ENCODE data around the gene NMUR2.

The NMUR2 gene

DNA sequence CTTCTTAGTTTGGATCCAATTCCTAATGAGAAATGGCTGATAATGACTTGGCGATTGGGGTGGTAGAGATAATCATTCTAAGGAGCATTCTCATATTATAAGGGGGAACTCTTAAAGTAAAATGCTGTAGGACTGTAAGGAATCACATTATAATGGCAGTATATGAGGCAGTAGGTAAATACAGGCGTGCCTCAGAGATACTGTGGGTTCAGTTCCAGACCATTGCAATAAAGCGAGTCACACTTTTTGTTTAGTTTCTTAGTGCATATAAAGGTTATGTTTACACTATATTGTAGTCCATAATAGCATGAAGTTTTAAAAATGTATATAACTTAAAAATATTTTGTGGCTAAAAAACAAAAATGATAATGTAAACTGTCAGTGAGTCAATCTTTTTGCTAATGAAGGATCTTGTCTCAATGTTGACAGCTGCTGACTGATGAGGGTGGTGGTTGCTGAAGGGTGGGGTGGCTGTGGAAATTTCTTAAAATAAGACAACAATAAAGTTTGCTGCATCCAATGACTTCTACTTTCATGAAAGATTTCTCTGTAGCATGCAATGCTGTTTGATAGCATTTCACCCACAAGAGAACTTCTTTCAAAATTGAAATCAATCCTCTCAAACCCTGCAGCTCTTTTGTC lies 15.8 kb downstream of the NMUR2 start:
- Histone ChIP-seq H4K20me1 (ENCODE audit: control insufficient read depth, insufficient read depth, low read depth, low read length) (no peaks in the 10 kb centered on the region), H3K36me3 (ENCODE audit: control insufficient read depth, low read length) (no peaks in the 10 kb centered on the region), H3K4me3 (ENCODE audit: low read length) (no peak overlapping the region), H3K4me1 (ENCODE audit: control insufficient read depth, low read length) (no peaks in the 10 kb centered on the region), H3K9me3 (ENCODE audit: control insufficient read depth, insufficient read depth, low read length) (no peaks in the 10 kb centered on the region), H3K27me3 (ENCODE audit: control insufficient read depth, low read length) (no peaks in the 10 kb centered on the region), H3K4me2 (ENCODE audit: low read length) (no peak overlapping the region), H3K79me2 (ENCODE audit: control insufficient read depth, low read length) (no peaks in the 10 kb centered on the region), H3K27ac (ENCODE audit: low read depth, low read length) (no peak overlapping the region), H3K9me2 (replicated peaks; ENCODE audit: control insufficient read depth, low read length) (no peaks in the 10 kb centered on the region), H3F3A (ENCODE audit: control insufficient read depth, insufficient read depth) (no peaks in the 10 kb centered on the region)
- TF ChIP-seq, protein P1, sequence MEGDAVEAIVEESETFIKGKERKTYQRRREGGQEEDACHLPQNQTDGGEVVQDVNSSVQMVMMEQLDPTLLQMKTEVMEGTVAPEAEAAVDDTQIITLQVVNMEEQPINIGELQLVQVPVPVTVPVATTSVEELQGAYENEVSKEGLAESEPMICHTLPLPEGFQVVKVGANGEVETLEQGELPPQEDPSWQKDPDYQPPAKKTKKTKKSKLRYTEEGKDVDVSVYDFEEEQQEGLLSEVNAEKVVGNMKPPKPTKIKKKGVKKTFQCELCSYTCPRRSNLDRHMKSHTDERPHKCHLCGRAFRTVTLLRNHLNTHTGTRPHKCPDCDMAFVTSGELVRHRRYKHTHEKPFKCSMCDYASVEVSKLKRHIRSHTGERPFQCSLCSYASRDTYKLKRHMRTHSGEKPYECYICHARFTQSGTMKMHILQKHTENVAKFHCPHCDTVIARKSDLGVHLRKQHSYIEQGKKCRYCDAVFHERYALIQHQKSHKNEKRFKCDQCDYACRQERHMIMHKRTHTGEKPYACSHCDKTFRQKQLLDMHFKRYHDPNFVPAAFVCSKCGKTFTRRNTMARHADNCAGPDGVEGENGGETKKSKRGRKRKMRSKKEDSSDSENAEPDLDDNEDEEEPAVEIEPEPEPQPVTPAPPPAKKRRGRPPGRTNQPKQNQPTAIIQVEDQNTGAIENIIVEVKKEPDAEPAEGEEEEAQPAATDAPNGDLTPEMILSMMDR (IDR thresholded peaks at IDR 0.05; ENCODE audit: low read depth, low read length, poor library complexity, severe bottlenecking) = no peak
- TF ChIP-seq EZH2phosphoT487 (IDR thresholded peaks at IDR 0.05; ENCODE audit: borderline replicate concordance, low read length) = no peak

DNA sequence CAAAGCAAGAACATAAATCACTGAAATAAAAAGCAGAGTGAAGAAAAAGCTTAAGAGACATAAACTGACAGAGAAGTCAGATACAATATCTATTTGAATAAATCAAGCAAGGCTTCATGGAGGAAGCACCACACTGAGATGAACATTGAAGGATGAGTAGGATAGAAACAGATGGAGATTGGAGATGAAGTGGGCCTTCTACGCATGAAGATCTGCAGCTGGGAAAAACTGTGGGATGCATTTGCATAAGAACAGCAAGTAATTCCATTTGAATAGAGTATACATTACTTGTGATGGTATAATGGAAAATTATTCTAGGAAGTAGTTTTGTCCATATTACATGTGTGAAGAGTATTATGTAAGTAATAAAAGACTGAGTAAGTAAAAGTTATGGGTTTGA lies 16.5 kb downstream of the NMUR2 start:
- Histone ChIP-seq H3K27ac (ENCODE audit: low read depth, low read length) (no peak overlapping the region), H3K4me2 (ENCODE audit: low read length) (no peak overlapping the region), H3K79me2 (ENCODE audit: control insufficient read depth, low read length) (no peaks in the 10 kb centered on the region), H3K27me3 (ENCODE audit: control insufficient read depth, low read length) (no peaks in the 10 kb centered on the region), H3K9me2 (replicated peaks; ENCODE audit: control insufficient read depth, low read length) (no peaks in the 10 kb centered on the region), H3F3A (ENCODE audit: control insufficient read depth, insufficient read depth) (no peaks in the 10 kb centered on the region), H3K9me3 (ENCODE audit: control insufficient read depth, insufficient read depth, low read length) (no peaks in the 10 kb centered on the region), H4K20me1 (ENCODE audit: control insufficient read depth, insufficient read depth, low read depth, low read length) (no peaks in the 10 kb centered on the region), H3K4me3 (ENCODE audit: low read length) (no peak overlapping the region), H3K36me3 (ENCODE audit: control insufficient read depth, low read length) (no peaks in the 10 kb centered on the region), H3K4me1 (ENCODE audit: control insufficient read depth, low read length) (no peaks in the 10 kb centered on the region)
- TF ChIP-seq, protein P1 (IDR thresholded peaks at IDR 0.05; ENCODE audit: low read depth, low read length, poor library complexity, severe bottlenecking) = no peak
- no peak for TF ChIP-seq EZH2phosphoT487 (IDR thresholded peaks at IDR 0.05; ENCODE audit: borderline replicate concordance, low read length)

DNA sequence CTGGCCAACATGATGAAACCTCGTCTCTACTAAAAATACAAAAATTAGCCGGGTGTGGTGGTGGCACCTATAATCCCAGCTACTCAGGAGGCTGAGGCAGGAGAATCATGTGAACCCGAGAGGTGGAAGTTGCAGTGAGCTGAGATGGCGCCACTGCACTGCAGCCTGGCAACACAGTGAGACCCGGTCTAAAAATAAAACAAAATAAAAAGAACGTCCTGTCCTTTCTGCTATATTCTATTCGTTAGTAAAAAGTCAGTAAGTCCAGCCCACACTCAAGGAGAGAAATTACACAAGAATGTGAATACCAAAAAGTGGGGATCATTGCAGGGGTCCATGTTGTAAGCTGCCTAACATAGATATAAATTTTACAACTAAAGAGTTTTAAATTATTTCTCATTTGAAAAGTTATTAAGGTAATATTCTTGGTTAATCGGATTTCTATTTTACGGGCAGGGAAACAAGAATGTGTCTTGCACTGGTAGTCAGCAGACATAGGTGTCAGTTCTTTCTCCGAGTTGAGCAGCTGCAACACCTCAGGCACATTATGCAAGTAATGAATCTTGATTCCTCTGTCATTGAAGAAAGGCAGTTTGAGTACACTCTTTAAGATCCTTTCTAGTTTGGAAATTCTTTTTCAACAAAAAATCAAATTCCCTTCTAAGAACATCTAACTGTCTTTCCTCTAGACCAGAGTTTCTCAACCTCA lies 24.5 kb downstream of the NMUR2 start:
- no peaks in the 10 kb centered on the region for H3K79me2 ChIP-seq (ENCODE audit: control insufficient read depth, low read length)
- no peaks in the 10 kb centered on the region for H4K20me1 ChIP-seq (ENCODE audit: control insufficient read depth, insufficient read depth, low read depth, low read length)
- no peak overlapping the region for H3K27ac ChIP-seq (ENCODE audit: low read depth, low read length)
- H3K9me3 ChIP-seq (ENCODE audit: control insufficient read depth, insufficient read depth, low read length) = no peaks in the 10 kb centered on the region
- H3F3A ChIP-seq (ENCODE audit: control insufficient read depth, insufficient read depth) = no peaks in the 10 kb centered on the region
- no peaks in the 10 kb centered on the region for H3K9me2 ChIP-seq (replicated peaks; ENCODE audit: control insufficient read depth, low read length)
- no peak overlapping the region for H3K4me2 ChIP-seq (ENCODE audit: low read length)
- H3K4me1 ChIP-seq (ENCODE audit: control insufficient read depth, low read length) = no peaks in the 10 kb centered on the region
- H3K36me3 ChIP-seq (ENCODE audit: control insufficient read depth, low read length) = no peaks in the 10 kb centered on the region
- H3K27me3 ChIP-seq (ENCODE audit: control insufficient read depth, low read length) = no peaks in the 10 kb centered on the region
- no peak overlapping the region for H3K4me3 ChIP-seq (ENCODE audit: low read length)
- TF ChIP-seq, protein P1 (IDR thresholded peaks at IDR 0.05; ENCODE audit: low read depth, low read length, poor library complexity, severe bottlenecking) = no peak
- TF ChIP-seq EZH2phosphoT487 (IDR thresholded peaks at IDR 0.05; ENCODE audit: borderline replicate concordance, low read length) = no peak
